NCI-H1694 treated with DMSO at 0.1 percent for 48 hours (cell line): ENCODE measurements around the gene TMEM248.
"Not testable (repeated sequence)": the region's sequence is repeated elsewhere in the genome, so short reads cannot be mapped to it uniquely, and the experiment has no call there.

Experiments used
- DNase-seq: peaks from one replicate; lab custom pipeline; 2025; lab: John Stamatoyannopoulos, UW

The TMEM248 gene

DNA sequence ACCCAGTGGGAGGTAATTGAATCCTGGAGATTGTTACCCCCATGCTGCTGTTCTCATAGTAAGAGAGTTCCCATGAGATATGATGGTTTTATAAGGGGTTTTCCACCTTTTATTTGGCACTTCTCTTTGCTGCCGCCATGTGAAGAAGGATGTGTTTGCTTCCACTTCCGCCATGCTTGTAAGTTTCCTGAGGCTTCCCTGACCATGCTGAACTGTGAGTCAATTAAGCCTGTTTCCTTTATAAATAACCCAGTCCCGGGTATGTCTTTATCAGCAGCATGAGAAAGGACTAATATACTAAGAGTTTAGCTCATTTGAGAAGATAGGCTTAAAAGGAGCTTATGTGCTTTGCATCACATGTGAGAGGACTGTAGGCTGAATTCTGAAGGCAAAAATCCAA lies 29.3 kb downstream of the TMEM248 start:
- no peak for DNase-seq

DNA sequence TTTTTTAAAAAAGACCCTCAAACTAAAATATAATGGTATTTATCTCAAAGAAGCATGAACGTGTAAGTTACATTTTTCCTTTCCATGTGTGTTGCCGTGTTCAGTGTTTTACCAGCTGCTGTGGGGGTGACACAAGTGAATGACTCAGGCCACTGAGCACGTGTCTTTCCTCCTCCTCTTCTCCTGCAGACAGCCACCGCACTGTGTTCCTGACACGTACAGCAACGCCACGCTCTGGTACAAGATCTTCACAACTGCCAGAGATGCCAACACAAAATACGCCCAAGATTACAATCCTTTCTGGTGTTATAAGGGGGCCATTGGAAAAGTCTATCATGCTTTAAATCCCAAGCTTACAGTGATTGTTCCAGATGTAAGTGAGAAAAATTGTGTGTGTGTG lies 29.7 kb downstream of the TMEM248 start:
- no peak for DNase-seq

DNA sequence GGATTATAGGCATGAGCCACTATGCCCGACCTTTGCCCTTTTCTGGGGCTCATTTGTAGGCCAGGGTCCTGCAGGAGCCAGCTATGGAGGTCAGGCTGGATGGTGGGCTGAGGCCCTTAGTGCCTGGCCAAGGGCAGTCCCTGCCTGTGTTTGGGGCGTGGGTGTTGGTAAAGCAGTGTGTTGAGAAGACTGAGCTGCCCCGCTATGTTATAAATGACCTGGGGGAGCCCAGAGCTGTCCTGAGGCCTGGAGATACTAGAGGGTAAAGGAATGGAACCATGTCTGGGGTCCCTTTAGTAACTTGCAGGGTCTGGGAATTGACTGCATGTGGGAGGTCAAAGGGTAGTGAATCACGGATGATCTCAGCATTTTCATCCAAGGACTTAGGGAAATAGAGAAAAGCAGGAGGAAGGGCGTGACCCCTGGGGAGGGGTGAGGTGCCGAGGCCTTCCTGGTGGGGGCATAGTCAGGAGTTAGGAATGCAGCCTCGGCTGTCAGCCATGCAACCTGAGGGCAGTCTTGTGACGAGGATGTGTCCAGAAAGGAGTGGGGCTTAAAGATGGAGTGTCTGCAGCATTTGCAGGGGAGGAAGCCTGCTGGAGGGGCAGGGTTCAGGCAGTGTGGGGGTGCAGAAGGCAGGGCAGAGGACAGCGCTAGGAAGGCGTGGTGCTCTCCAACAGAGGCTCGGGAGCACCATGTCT lies 31.5 kb downstream of the TMEM248 start:
- no peak for DNase-seq

DNA sequence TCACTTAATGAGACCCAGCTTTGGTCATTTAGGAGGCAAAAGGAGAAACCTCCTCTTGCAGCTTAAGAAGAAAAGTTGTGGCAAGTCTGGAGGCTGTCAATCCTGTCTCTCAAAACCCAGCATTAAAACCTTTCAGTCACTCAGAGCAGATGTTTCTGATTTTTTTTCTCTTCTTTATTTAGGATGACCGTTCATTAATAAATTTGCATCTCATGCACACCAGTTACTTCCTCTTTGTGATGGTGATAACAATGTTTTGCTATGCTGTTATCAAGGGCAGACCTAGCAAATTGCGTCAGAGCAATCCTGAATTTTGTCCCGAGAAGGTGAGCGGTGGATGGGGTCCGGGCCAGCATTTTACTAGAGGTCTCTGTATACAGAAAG lies 32.0 kb downstream of the TMEM248 start:
- DNase-seq = no peak

DNA sequence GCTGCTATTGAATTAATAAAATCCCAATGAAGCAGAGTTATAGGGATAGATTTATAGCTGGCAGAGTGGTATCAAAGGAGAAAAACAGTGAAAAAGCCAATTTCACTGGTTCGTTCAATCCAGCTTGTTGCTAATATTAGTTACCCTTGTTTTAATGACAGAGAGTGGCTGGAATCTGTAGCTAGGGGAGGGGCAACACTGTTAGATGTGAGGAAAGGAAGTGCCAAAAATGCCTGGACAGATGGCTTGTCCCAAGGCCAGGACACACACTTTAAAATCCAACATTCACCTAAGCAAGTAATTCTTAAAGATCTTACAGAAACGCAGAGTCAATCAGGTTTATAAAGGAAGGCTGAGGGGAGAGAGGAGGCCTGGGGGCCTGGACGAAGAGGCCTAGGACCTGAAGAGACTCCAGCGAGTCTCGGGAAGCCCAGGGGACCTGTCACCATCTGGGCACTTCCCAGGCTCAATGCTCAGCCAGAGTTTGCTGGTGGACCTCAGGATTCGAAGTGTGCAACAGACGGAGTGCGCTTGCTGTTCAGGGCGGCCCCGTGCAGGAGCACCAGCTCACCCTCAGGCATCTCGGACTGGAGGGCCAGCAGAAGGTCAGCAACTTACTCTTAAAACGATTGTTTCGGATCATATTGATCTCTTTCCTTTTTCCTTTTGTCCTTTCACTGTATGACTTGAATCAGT lies 36.7 kb downstream of the TMEM248 start:
- DNase-seq = no peak

DNA sequence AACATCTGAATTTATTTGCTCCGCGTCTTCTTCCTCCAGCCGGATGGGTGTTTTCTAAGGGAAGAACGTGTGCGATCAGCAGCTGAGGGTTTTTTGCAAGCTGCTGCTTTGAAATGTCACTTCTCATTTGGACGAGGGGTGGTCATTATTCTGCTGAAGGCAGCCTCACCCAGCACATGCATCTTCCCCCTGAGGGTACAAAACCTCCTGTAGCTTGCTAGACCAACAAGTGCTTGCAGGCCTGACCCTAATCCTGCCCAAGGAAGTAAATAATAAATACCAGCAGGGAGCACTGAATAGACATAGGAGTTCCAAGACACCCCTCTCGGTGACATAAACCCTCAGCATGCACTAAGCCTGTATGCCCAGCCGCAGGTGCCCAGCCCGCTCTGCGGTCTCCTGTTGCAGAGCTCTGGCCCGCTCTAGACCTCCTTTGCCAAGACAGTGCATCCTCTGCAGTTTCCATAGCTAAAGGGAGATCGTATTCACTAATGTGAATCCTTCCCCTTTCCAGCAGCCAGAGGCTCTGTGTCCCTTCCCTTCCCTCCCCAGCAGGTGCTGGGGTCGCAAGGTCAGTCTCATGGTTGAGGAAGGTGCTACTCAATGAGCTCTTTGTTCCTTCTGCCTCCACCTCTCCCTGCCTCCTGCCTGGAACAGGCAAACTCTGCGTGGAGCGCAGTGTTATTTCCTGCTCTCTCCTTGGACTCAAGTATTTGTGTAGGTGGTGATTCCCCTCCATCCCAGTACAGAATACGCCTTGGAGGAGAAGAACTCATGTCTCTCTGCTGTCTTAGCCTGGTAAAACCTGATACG lies 37.7 kb downstream of the TMEM248 start:
- no peak for DNase-seq

DNA sequence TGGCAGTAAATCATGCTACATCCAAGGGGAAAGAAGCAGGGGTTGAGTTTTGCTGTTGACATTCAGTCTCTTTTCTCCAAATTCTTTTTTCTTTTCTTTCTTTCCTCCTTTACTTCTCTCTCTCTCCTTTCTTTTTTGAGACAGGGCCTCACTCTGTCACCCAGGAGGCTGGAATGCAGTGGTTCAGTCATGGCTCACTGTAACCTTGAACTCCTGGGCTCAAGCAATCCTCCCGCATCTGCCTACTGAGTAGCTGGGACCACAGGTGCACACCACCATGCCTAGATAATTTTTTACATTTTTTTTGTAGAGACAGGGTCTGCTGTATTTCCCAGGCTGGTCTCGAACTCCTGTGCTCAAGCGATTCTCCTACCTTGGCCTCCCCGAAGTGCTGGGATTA lies 39.2 kb downstream of the TMEM248 start:
- no peak for DNase-seq

DNA sequence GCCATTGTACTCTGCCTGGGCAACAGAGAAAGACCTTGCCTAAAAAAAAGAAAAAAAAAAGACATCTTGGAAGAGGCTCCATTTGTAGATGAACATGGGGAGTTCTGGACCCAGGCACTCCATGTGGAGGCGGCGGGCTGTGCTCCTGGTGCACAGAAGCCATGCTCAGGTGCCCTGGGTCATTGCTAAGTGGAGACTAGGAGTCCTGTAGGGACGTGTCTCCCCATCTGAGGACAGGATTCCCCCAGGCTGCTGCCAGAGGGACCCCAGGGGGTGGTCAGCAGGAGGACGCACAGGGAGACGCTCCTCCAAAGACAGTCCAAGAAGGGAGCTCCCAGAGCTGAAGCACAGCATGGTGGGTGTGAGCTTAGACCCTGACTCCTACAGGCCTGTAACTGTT lies 40.1 kb downstream of the TMEM248 start:
- DNase-seq = no peak

DNA sequence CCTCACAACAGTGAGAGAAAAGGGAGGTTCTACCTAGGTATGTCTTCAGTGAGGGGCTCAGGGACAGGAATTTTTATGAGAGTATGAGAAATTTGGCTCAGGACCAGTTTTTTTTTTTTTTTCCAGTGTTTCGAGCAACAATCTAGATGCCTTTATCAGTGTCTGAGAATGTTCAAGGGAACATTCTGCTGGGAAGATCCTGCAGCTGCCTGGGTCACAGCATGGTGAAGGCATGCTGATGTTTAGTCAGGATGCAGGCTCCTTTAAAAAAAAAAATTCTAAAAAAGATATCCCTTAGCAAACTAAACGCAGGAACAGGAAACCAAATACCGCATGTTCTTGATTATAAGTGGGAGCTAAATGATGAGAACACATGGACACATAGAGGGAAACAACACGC lies 43.4 kb downstream of the TMEM248 start:
- no peak for DNase-seq

DNA sequence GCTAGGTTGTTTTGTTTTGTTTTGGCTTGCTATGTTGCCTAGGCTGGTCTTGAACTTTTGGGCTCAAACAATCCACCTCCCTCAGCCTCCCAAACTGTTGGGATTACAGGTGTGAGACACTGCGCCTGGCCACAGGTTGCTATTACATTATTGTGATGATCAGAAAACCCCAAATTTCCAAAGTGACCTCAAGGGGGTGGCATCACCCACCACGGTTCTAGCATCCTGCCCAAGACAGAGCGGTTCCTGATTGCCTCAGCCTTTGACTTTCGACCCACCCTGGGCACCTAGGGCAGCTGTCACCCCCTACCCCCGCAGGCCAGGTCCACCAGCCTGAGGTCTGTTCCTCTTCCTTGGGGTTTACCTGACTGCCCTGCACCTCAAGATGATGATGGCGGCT lies 46.0 kb downstream of the TMEM248 start:
- no peak for DNase-seq

DNA sequence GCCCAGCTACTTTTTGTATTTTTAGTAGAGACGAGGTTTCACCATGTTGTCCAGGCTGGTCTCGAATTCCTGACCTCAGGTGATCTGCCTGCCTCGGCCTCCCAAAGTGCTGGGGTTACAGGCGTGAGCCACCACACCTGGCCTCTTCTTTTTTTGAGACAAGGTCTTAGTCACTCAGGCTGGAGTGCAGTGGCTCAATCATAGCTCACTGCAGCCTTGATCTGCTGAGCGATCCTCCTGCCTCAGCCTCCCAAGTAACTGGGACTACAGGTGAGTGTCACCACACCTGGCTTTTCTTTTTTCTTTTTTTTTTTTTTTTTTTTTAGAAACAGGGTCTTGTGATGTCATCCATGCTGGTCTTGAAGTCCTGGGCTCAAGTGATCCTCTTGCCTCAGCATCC lies 48.0 kb downstream of the TMEM248 start:
- not testable (repeated sequence) for DNase-seq

DNA sequence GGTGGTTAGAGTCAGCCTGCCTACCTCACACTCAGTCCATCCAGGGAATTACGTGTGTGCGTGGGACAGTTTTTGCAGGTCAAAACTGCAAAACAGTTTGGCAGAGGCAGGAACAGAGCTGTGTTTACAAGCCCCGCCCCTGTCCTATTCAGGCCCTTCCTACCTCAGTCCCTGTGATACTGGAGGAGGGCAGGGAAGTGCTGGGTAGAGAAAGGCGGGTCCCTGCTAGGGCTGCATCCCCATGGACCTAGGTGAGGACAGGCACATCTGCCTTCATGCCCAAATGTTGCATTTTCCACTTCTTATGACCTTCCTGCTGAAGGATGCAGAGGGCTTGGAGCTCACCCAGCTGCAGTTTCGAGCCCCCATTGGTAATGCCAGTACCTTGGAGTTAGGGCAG lies 49.3 kb downstream of the TMEM248 start:
- no peak for DNase-seq

DNA sequence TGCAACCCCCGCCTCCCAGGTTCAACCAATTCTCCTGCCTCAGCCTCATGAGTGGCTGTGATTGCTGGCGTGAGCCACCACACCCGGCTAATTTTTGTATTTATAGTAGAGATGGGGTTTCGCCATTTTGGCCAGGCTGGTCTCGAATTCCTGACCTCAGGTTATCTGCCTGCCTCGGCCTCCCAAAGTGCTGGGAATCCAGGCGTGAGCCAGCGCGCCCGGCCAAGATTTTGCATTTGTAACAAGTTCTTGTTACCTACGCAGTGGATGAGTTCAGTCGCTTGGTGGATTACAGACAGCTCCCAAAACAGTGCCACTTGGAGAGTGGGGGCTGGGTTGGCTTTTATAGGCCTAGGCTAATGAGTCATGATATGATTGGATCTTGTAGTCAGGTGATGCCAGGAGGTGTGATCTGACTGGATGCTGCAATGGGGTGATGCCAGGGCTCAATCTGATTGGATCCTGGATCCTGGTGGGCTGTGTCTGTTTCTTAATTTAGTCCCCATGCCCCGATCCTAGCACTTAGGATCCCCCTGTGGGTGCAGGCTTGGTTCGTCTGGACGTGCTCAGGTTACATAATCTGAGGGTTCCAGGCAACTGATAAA lies 54.1 kb downstream of the TMEM248 start:
- DNase-seq = no peak

DNA sequence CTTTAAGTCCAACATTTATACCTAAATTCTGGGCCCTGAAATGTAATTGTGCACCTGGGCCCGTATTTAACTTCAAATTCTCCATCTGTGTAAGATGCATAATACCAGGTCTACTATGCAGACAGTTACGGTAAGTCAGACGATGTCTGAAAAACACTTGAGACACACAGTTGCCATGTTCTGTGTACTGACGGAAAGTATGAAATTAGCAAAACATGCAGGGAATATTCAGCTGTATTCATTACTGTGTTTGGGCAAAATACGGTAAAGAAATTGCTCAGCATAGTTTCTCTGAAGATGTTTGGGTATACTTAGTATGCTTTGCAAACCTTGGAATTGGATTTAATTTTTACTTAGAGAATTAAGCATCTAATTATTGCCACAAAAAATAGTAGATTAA lies 57.3 kb downstream of the TMEM248 start:
- not testable (repeated sequence) for DNase-seq

DNA sequence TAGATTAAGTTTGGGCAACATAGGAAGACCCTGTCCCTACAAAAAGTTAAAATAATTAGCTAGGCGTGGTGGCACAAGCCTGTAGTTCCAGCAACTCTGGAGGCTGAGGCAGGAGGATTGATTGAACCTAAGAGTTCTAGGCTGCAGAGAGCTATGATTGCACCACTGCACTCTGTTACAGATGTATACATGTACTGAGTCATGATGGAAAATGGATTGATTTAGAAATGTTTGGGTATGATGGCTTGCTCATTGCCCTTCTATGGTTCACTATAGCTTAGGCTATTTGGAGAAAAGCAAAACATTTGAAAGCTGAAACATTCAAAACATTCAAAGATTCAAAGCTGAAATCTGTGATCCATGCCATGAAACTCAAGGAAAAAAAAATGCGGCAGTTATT lies 58.0 kb downstream of the TMEM248 start:
- not testable (repeated sequence) for DNase-seq

DNA sequence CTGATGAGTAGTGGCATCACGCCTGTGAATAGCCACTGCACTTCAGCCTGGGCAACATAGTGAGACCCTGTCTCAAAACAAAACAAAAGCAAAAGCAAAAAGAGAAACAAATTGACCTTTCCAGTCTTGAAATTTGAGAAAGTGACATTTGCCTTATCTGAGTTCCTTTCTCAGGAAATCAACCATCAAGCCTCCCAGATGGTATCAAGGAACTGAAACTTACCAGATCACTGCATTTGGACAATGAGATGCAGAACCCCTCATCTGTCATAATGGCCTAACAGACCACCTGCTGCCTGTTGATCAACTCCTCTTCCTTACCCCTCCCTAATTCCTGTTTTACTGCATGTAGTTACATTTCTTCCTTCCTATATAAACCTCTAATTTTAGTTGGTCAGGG lies 59.3 kb downstream of the TMEM248 start:
- DNase-seq = not testable (repeated sequence)

DNA sequence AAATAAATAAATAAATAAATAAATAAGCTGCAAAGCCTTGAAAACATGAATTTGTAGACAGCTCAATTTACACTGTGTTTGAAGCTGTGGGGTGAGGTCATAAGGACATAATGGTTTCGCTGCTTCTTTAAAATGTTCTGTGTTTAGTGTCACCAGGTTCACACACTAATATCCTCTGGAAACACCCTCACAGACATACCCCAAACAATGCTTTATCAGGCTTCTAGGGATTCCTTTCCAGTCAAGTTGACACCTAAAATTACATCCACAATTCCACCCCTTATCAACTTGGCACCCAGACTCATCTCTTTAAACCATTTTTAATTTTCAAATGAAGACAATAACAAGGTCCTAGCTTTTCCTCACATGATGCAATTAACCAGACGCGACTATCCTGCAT lies 68.5 kb downstream of the TMEM248 start:
- DNase-seq = not testable (repeated sequence)

DNA sequence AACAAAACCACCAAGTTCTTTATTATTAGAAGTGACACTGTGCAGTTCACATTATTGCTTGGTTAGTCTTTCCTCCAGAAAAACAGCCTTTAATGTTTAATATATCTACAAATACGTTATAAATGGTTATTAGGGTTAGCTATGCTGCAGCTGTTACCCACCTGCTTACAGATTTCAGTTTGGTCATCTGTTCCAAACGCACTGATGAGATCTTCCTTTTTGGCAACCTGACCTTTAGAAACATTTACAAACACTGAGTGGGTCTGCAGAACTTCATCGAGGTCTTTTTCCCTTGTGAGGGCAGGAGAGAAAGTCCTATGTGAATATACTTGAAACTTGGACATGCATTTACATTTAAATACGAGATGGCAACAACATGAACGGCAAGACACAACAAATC lies 73.0 kb downstream of the TMEM248 start:
- not testable (repeated sequence) for DNase-seq

DNA sequence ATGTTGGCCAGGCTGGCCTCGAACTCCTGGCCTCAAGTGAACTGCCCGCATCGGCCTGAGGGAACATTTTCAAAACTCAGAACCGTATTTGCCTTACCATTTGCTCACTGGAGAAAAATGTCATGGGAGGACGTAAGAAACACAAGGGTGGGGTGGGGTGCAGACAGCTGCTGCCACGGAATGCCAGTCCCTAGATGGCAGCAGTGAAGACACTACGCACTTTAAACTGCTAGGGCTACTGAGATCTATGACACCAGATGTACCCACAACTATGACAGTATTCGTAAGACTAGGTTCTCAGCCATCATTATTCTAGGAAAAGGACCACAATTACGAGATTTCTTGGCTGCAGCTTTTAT lies 73.6 kb downstream of the TMEM248 start:
- peak; percentile 38 for DNase-seq

DNA sequence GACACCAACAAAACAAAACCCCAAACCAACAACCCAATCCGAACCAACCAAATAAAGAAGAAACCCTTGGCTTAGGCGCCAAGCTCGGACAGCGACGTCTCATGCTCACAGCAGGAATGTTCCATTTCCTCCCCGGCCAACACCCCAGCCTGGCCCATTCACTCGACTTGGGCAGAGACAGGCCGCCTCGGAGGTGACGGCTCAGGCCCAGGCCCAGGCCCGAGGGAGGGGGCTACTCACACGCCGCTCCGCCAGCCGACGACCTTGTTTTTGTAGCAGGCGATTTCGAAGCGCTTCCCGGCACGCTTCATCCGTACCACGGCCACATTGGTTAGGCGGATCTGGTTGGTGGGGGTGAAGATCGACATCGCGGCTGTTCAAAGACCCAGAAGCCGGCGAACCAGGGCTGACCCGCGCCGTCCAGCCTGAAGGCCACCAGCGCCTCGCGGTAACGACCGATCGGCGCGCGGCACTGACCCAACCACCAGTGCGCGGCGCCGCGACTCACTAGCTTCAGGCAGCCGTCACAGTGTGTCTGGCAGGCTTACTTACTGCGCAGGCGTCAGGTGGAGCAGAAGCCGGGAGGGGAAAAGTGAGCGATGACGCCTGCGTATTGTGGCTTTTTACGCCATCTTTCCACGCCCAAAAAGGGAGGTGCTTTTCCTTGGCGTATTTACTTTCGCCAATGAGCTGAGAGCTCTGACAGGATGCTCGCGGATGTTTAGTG lies 74.2 kb downstream of the TMEM248 start, which contains the start of gene SBDS:
TSS of gene SBDS (minus strand) at position 537 of the 727 bp plus-strand sequence. CDS start at position 368, 169 bp downstream.
- DNase-seq = peak; percentile 97

DNA sequence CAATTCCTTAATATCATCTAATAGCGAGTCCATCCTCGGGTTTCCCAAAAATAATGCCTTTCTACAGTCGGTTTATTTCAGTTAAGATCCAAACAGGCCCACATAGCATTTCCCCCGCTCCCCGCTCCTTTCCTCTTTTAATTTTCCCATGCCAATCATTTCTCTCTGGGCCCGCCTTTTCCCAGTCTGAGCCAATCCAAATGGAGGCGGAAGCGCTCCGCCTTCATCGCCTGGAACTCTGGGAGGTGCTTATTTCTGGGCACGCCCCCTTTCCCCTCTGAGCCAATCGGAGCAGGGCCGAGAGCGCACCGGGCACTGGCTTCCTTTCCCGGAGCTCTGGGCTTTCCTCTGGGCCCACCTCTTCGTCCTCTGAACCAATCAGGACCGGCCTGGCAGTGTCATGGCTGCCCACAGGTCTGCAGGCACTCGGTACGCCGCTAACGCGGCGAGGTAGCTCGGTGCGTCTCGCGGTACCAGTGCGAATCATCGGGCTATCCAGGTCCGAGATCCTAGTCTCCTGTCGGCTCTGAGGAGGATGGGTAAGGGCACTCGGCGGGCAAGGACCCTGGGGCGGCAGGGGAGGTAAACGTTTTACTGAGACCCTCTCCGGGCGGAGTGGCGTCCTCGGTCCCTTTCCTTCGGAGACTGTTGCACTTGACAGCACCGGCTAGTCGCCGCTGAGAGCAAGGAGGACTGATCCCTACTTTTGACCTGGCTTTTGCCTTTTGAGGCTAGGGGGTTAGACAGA lies 75.6 kb downstream of the TMEM248 start, which contains the start of gene TYW1:
TSS of gene TYW1 (plus strand) at position 390 of the 748 bp plus-strand sequence. CDS start at position 536, 146 bp downstream.
- DNase-seq = peak; percentile 98
